ENCODE measurements around the gene STPG3. TPM values are rescaled to one million over a fixed set of nuclear protein-coding genes. Genes with fewer than 3 reads are reported as not detected.
A peak's percentile ranks its signal among the peaks of the same experiment; 100 is the strongest.

The STPG3 gene
- total and polyA plus RNA-seq, 2 of the 13 experiments (the other 11 are each of a cell fraction or from before 2014, with no cell fraction given) = not detected

DNA sequence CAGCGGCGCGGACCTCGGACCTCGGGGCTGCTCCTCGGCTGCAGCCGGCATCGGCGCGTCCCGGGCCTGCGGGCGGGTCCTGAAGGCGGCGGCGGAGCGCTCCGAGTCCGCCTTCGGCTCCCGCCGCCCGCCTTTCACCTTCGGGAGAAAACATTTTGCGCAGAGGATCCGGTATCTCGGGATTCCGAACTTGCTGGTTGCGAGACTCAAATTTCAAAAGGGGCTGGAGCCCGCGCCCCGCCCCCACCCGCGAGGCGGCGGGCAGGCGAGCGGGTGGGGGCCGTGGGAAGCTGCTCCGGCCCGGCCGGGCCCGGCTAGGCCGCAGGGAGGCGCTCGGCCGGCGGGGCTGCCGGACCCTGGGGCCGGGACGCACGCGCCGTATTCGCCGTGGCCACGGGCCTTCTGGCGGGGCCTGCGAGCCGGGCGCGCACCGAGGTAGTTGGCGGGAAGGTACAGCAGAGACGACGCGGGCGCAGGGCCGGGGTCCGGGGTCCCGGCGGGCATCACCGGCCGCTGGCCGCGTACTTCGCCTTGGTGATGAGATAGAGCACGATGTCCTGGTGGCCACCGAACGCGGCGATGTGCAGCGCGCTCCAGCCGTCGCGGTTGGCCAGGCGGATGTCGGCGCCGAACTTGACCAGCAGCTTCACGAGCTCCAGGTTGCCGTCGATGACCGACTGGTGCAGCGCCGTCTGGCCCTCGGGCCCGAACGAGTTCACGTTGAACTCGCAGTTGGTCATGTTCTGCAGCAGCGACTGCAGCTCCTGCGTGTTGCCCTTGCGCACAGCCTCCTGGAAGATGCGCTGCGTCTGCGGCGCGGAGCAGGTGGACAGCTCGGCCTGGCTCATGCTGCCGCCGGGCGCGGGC lies 50.2 kb downstream of the STPG3 start (continued):
- TF ChIP-seq IKZF4 (CRISPR knock-in tag; IDR thresholded peaks at IDR 0.05; ENCODE audit: borderline replicate concordance, low read depth, not compliant biosample characterization) (peak; percentile 34), GABPA (IDR thresholded peaks at IDR 0.05; ENCODE audit: low read depth, low read length) (no peak), GABPA (CRISPR knock-in tag; IDR thresholded peaks at IDR 0.05; ENCODE audit: low read depth) (no peak), ZNF546 (CRISPR knock-in tag; conservative IDR thresholded peaks at IDR 0.05) (no peak), XBP1 (CRISPR knock-in tag; IDR thresholded peaks at IDR 0.05) (no peak), BCL6 (CRISPR knock-in tag; IDR thresholded peaks at IDR 0.05) (0 out of 2 replicates have a peak, but pooled peaks have one; percentile 17), CBX2 (IDR thresholded peaks at IDR 0.05; ENCODE audit: low read depth, low read length) (no peak), CBX2 (CRISPR knock-in tag; IDR thresholded peaks at IDR 0.05; ENCODE audit: low read depth) (no peak), RXRB (CRISPR knock-in tag; IDR thresholded peaks at IDR 0.05; ENCODE audit: borderline replicate concordance) (no peak), PHB2 (IDR thresholded peaks at IDR 0.05; ENCODE audit: partially characterized antibody) (no peak)
- TF ChIP-seq, protein P1, sequence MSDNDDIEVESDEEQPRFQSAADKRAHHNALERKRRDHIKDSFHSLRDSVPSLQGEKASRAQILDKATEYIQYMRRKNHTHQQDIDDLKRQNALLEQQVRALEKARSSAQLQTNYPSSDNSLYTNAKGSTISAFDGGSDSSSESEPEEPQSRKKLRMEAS (IDR thresholded peaks at IDR 0.05) = peak; percentile 66
- TF ChIP-seq, protein P2, sequence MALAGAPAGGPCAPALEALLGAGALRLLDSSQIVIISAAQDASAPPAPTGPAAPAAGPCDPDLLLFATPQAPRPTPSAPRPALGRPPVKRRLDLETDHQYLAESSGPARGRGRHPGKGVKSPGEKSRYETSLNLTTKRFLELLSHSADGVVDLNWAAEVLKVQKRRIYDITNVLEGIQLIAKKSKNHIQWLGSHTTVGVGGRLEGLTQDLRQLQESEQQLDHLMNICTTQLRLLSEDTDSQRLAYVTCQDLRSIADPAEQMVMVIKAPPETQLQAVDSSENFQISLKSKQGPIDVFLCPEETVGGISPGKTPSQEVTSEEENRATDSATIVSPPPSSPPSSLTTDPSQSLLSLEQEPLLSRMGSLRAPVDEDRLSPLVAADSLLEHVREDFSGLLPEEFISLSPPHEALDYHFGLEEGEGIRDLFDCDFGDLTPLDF (CRISPR knock-in tag; IDR thresholded peaks at IDR 0.05) = no peak
- TF ChIP-seq, protein P3, sequence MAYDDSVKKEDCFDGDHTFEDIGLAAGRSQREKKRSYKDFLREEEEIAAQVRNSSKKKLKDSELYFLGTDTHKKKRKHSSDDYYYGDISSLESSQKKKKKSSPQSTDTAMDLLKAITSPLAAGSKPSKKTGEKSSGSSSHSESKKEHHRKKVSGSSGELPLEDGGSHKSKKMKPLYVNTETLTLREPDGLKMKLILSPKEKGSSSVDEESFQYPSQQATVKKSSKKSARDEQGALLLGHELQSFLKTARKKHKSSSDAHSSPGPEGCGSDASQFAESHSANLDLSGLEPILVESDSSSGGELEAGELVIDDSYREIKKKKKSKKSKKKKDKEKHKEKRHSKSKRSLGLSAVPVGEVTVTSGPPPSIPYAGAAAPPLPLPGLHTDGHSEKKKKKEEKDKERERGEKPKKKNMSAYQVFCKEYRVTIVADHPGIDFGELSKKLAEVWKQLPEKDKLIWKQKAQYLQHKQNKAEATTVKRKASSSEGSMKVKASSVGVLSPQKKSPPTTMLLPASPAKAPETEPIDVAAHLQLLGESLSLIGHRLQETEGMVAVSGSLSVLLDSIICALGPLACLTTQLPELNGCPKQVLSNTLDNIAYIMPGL (CRISPR knock-in tag; IDR thresholded peaks at IDR 0.05; ENCODE audit: borderline replicate concordance in 1 of 2, low read depth in 1 of 2) = 0 out of 4 replicates have a peak, but pooled peaks of 1 of the 2 experiments have one; percentile 33
- TF ChIP-seq, protein P4, sequence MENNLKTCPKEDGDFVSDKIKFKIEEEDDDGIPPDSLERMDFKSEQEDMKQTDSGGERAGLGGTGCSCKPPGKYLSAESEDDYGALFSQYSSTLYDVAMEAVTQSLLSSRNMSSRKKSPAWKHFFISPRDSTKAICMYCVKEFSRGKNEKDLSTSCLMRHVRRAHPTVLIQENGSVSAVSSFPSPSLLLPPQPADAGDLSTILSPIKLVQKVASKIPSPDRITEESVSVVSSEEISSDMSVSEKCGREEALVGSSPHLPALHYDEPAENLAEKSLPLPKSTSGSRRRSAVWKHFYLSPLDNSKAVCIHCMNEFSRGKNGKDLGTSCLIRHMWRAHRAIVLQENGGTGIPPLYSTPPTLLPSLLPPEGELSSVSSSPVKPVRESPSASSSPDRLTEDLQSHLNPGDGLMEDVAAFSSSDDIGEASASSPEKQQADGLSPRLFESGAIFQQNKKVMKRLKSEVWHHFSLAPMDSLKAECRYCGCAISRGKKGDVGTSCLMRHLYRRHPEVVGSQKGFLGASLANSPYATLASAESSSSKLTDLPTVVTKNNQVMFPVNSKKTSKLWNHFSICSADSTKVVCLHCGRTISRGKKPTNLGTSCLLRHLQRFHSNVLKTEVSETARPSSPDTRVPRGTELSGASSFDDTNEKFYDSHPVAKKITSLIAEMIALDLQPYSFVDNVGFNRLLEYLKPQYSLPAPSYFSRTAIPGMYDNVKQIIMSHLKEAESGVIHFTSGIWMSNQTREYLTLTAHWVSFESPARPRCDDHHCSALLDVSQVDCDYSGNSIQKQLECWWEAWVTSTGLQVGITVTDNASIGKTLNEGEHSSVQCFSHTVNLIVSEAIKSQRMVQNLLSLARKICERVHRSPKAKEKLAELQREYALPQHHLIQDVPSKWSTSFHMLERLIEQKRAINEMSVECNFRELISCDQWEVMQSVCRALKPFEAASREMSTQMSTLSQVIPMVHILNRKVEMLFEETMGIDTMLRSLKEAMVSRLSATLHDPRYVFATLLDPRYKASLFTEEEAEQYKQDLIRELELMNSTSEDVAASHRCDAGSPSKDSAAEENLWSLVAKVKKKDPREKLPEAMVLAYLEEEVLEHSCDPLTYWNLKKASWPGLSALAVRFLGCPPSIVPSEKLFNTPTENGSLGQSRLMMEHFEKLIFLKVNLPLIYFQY (CRISPR knock-in tag; IDR thresholded peaks at IDR 0.05; ENCODE audit: borderline replicate concordance) = no peak
- TF ChIP-seq, protein P5, sequence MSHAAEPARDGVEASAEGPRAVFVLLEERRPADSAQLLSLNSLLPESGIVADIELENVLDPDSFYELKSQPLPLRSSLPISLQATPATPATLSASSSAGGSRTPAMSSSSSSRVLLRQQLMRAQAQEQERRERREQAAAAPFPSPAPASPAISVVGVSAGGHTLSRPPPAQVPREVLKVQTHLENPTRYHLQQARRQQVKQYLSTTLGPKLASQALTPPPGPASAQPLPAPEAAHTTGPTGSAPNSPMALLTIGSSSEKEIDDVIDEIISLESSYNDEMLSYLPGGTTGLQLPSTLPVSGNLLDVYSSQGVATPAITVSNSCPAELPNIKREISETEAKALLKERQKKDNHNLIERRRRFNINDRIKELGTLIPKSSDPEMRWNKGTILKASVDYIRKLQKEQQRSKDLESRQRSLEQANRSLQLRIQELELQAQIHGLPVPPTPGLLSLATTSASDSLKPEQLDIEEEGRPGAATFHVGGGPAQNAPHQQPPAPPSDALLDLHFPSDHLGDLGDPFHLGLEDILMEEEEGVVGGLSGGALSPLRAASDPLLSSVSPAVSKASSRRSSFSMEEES (CRISPR knock-in tag; IDR thresholded peaks at IDR 0.05) = no peak; the same call in 1 of the 2 replicates
- TF ChIP-seq, protein P6, sequence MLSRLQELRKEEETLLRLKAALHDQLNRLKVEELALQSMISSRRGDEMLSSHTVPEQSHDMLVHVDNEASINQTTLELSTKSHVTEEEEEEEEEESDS (CRISPR knock-in tag; IDR thresholded peaks at IDR 0.05; ENCODE audit: borderline replicate concordance) = no peak

Data from HepG2 (cell line).